ENCODE measurements around the gene BAHCC1.

Gene BAHCC1

DNA sequence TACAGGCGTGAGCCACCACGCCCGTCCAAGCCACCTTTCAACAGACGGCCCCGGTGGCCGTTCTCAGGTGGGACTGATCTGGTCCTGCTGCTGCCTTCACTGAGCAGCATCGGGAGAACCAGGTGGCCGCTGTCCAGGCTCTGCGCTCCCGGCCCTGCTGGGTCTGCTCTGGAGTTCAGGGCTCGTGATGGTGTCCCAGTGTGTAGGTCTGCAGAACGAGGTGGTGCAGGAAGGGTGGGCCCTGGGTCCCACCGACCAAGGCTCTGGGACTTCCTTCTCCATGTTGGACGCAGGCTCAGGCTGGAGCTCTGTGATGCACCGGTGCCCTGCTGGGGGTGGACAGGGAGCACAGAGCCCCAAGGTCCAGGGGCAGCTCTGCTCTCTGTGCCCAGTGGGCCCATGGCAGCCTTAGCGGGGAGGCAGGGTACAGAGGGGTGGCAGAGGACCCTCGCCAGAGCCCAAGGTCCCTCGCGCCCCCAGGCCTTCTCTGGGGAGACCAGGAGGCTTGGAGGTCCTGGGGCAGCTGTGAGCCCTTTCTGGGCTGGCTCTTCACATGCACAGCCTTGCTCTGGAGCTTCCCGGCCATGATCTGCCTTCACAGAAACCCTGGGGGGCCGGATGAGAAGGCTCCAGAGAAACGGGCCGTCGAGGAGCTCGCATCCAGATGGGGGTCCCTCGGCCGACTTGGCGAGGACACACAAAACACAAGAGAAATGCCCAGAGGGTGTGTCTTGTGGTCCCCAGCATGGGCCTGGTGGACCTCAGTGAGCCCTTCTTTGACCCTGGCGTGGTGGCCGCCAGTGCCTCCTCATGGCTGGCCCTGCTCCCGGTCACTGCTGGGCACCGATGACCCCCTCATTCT lies 26.9 kb upstream of the BAHCC1 start:
- DNase-seq: no peak

GRCh38 chr17:81370294-81370693 lies 25.0 kb upstream of the BAHCC1 start:
- no peak for DNase-seq

DNA sequence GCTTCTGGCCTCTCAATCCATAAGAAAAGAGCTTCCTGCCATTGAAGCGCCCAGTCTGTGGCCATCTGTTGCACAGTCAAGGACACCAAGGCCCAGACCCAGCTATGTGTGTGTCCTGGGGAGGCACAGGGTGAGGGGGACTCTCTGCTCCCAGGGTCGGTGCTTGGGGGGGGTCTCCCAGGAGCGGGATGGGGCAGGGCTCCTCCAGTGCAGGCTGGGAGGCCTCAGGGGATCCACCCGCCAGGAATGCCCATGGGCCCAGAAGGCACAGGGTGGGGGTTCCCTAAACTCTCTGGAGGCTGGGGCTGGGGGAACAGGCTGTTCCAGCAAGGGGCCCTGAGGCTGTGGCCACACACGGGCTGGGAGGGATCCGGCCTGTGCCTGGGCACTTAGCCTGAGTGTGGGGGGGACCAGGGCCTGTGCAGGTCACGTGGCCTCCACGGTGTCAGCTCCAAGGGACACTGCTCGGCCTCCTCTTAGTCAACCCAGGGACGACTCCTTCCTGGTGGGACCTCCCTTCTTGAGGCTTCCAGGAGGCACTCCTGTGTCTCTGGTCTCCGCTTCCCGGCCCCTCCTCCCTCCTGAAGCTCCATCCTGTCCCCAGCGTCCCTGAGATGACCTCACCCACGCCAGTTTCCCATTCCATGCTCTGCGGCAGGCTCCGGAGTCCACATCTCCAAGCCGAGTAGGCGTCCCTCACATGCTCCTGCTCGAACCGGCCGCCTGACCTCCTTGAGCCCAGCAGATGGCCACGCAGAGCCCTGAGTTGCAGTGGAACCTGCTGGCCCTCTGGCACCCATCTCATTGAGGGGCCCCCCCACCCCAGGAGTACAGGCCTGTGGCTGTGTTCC lies 23.1 kb upstream of the BAHCC1 start:
- no peak for DNase-seq

GRCh38 chr17:81373536-81374160 lies 21.6 kb upstream of the BAHCC1 start:
- DNase-seq: no peak

GRCh38 chr17:81374890-81375289 lies 20.4 kb upstream of the BAHCC1 start:
- DNase-seq: no peak

DNA sequence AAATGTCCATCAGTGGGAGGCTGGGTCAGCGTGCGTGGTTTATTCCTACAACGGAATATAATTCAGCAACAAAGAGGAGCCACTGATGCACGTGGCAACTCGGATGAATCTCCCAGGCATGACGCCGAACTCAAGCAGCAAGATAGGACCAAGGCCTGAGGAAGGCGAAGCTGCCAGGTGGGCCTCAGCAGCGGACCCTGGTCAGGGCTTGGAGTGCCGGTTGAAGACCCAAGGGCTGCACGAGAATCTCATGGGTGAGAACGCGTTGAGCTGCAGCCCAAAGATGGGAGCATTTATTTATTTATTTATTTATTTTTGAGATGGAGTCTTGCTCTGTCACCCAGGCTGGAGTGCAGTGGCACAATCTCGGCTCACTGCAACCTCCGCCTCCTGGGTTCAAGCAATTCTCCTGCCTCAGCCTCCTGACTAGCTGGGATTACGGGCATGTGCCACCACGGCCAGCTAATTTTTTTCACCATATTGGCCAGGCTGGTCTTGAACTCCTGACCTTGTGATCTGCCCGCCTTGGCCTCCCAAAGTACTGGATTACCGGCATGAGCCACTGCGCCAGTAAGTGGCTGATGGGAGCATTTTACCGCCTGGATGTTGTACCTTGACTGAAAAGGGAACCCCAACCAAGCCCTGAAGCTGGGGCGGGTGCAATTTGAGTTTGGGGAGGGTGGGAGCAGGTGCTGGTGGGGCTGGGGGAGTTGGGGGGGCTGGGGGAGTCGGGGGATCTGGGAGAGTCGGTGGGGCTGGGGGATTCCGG lies 18.1 kb upstream of the BAHCC1 start:
- DNase-seq: no peak

DNA sequence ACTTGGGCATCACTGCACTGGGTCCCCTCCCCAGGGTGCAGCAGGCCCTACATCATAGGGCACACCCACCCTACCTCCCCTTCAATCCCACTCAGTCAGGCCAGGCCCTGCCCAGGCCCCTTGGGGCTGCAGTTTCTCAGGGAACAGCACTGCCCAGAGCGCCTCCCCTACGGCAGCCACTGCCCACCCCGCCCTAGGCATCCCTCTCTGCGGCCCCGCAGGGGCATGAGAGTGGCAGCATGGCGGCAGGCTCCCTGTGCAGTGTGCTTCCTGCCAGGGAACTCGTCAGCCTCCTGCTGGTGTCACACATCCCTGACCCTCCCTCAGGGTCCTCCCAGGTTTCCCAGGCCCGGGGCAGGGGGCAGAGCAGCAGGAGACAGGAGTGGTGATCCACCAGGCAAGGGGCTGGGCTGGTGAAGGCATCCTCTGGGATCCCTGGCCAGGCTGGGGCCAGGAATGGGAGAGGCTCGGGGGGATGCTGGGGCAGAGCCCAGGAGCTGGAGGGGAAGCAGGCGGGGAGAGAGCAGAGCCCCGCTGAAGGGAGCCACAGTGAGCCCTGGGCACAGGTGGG lies 16.2 kb upstream of the BAHCC1 start:
- no peak for DNase-seq

DNA sequence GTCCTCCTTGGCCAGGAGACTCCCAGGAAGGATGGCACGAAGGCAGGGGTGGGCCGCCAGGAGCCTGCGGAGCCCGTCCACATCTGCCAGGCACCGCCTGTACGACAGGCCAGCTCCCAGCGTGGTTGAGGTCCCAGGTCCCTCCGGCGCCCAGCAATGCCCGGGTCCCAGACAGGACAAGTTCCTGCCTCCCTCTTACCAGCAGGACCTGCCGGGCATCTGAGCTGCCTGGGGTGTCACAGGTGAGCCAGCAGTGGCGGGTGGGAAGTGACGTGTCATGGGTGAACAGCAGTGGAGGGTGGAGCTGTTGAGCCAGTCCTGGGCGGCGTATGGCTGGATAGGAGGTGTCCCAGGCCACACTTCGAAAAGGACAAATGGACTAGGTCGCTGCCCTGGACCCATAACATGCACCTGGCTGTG lies 15.7 kb upstream of the BAHCC1 start:
- no peak for DNase-seq

DNA sequence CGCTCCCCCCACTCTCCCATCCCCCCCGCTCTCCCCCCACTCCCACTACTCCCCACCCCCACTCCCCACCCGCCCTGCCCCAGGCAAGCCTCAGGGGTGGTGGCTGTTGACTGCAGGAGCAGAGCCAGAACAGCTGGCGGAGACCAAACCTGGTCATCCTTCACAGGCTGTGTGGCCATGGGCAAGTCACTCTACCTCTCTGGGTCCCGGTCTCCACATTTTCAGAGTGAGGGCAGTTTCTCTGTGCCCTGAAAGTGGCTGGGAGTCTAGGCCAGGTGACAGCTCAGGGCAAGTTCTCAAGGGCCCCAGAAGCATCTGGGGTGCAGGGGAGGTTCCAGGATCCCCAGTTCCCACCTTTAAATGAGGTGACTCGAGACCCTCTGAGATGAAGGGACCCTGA lies 15.1 kb upstream of the BAHCC1 start:
- DNase-seq: no peak

DNA sequence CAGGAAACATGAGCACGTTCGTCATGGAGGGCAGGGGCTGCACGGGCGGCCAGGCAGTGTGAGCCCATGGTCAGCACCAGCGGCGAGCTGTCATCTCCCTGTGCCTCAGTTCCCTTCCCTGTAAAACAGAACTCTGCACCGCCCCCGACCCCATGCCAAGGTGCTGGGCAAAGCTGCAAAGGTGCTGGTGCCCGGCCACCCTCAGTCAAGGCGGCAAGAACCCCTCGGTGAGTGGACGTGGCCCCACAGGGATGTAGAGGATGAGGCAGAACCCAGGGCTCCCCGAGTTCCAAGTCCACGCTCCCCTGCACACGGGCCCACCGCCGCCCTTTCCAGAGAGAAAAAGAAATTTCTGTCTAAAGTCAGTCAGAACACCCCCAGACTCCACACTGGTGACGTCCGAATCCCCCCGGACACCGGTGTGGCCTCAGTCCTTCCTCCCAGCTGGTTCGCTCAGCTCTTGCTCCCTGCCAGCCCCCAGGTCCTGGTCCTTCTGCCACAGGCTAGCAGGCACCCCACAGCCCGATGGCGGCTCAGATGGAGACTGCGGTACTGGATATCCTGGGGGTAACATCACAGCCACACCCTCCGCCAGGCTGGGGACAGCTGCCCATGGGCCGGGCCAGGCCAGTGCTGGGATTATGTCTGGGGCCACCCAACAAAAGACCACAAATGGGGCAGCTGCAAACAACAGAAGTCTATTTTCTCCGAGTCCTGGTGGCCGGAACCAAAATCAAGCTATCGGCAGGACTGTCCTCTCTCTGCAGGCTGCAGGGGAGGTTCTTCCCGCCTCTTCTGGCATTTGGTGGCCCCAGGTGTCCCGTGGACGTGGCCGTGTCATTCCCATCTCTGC lies 14.4 kb upstream of the BAHCC1 start:
- no peak for DNase-seq

GRCh38 chr17:81381632-81382577 lies 13.4 kb upstream of the BAHCC1 start:
- no peak for DNase-seq

DNA sequence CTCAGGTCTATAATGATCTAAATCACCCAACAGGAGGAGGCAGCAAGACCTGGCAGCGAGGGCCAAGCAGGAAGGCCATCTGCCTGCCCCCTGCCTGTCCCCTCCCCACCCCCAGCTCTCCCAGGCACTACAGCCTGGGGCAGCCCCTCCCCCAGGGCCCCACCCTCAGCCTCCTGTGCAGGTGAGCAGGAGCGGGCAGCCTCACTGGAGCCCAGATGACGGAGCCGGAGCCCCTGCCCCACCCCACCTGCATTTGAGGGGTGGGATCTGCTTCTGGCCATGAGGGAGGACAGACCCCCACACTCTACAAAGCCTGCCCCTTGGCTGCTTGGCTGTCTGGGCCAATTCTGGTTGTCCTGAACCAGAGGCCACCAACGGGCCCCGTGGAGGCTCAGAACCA lies 12.4 kb upstream of the BAHCC1 start:
- no peak for DNase-seq

DNA sequence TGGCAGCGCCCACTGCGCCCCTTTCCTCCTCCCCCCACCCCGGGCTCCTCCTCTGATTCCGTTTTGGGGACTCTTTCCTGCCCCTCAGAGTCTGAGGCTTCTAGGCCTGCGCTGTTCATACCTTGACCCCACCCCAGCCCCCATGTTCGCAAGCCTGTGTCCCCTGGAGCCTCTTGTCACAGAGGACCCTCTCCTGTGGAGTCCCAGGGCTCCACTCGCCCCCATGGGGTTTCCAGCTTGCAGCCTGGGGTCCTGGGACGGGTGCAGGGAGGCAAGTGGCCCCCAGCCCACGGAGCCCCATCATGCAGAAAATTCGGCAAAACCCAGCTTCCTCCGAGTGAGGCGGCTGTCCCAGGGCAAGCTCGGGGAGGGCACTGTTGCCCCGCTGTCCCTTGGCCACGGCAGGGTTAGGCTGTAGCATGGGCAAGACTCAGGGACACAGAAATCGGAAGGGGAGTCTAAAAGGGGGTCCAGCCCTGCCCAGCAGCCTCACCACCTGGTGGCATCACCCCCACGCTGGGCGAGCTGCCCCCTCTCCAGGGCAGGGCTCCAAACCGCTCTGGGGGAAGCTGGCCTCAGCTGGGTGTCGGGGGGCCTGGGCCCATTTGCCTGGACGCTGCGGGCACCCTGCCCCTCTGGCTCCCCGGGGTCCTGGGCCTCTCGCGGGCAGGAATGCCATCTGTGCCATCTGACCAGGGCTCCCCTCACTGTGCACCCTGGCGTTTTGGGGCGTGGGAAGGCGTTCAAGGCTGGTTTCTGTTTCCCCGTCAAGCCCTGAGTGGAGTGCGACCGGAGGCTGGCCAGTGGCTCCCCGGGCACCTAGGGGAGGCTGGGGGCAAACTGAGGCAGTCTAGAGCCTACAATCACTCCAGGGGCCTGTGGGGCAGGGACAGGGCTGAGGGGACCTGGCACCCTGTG lies 11.5 kb upstream of the BAHCC1 start:
- DNase-seq: no peak

GRCh38 chr17:81384929-81385319 lies 10.3 kb upstream of the BAHCC1 start:
- DNase-seq: no peak

- no peak for DNase-seq
These were observed 9.7 kb upstream of the BAHCC1 start for GRCh38 chr17:81385320-81386111.

GRCh38 chr17:81386141-81386645 lies 9.1 kb upstream of the BAHCC1 start:
- DNase-seq: no peak

DNA sequence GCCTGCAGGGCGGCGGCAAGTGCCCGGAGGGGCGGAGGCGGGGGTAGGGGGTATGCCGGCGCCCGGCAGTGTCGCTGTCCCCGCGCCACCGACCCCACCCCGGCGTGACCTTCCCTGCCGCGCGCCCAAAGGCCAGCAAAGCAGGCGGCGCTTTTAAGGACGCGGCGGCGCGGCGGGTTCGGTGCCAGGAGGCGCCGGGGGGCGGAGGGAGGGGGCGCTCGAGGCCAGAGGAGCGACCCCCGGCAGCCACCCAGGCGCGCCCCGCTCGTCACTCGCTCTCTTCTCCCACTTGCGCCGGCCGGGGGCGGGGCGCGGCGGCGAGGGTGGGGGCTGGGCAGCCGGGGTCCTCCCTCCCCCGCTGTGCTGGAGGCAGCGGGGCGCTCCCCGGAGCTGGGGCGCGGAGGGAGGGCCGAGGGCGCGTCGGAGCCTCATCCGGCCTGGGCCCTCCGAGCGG lies 8.6 kb upstream of the BAHCC1 start:
- DNase-seq: no peak
